ENCODE measurements around the gene HAUS7. TPM values are rescaled to one million over a fixed set of nuclear protein-coding genes. Genes with fewer than 3 reads are reported as not detected.

Gene HAUS7
- polyA plus RNA-seq, 1 donor (not counting 4 experiments of a cell fraction or from before 2014, with no cell fraction given) = 13.8 TPM

- Histone ChIP-seq H3K27me3 (ENCODE audit: control insufficient read depth, extremely low read depth, insufficient read depth, low read length) (no peaks in the 10 kb centered on the region), H3K9me1 (ENCODE audit: control insufficient read depth, extremely low read depth, insufficient read depth, low read length) (no peaks in the 10 kb centered on the region), H3K79me2 (ENCODE audit: control insufficient read depth, insufficient read depth, low read length) (no peaks in the 10 kb centered on the region), H3K9me3 (ENCODE audit: control insufficient read depth, low read depth, low read length) (peaks cover 2% of the 10 kb centered on the region), H4K20me1 (ENCODE audit: control insufficient read depth, extremely low read depth, insufficient read depth, low read length) (no peaks in the 10 kb centered on the region), H3K36me3 (ENCODE audit: control insufficient read depth in 2 of 2, extremely low read depth in 1 of 2, insufficient read depth in 2 of 2, low read length in 2 of 2) (no peaks in the 10 kb centered on the region), H3K9ac (ENCODE audit: control insufficient read depth, extremely low read depth, insufficient read depth, low read length) (no peak overlapping the region), H3K4me2 (ENCODE audit: control insufficient read depth, extremely low read depth, insufficient read depth, low read depth, low read length) (no peak overlapping the region), H3K27ac (ENCODE audit: control insufficient read depth, insufficient read depth, low read length) (no peak overlapping the region), H3K4me3 (ENCODE audit: control insufficient read depth in 2 of 3, extremely low read depth in 1 of 3, insufficient read depth in 2 of 3, low read depth in 1 of 3, low read length in 3 of 3) (no peak overlapping the region), H3K4me1 (ENCODE audit: control insufficient read depth, extremely low read depth, insufficient read depth, low read length) (peaks cover 5% of the 10 kb centered on the region), H2AFZ (ENCODE audit: control insufficient read depth, low read length) (no peak overlapping the region)
- no peak for FAIRE-seq
- no peak for DNase-seq (ENCODE audit: low read depth, low spot score)
- TF ChIP-seq CTCF (optimal IDR thresholded peaks at IDR 0.05 in 1 of 3, IDR thresholded peaks at IDR 0.05 in 1 of 3, conservative IDR thresholded peaks at IDR 0.05 in 1 of 3; ENCODE audit: extremely low read depth in 1 of 3, insufficient read depth in 2 of 3, low read length in 3 of 3) (no peak), EZH2 (IDR thresholded peaks at IDR 0.05; ENCODE audit: low read length) (no peak)
- dilution Hi-C loops (cut with MboI; ENCODE audit: extremely low pct_ligation_motif_present, low sequenced_read_pairs) = no loop called here
These were observed 55.4 kb downstream of the HAUS7 start for GRCh38 chrX:153414856-153415510.

DNA sequence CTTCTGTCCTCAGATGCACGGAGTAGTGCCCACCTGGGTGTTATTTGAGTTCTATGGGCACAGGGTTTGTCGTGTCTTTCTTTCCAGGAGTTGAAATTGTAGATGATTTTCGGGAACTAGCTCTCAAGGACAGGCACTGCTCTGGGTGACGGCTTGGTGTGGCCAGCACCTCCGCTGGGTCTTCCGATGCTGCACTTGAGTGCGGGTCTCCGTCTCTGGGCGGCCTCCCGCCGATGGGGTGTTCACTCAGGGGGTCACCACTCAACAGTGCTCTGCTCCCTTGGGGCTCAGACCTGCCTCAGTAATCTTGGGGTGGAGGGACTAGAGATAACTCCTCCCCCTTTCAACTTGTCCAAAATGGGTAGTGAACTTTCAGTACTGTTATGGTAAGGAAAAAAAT is 56.6 kb downstream of the HAUS7 start:
- Histone ChIP-seq H4K20me1 (ENCODE audit: control insufficient read depth, extremely low read depth, insufficient read depth, low read length) (no peaks in the 10 kb centered on the region), H3K4me3 (ENCODE audit: control insufficient read depth in 2 of 3, extremely low read depth in 1 of 3, insufficient read depth in 2 of 3, low read depth in 1 of 3, low read length in 3 of 3) (no peak overlapping the region), H2AFZ (ENCODE audit: control insufficient read depth, low read length) (no peak overlapping the region), H3K27me3 (ENCODE audit: control insufficient read depth, extremely low read depth, insufficient read depth, low read length) (no peaks in the 10 kb centered on the region), H3K79me2 (ENCODE audit: control insufficient read depth, insufficient read depth, low read length) (no peaks in the 10 kb centered on the region), H3K9me3 (ENCODE audit: control insufficient read depth, low read depth, low read length) (no peaks in the 10 kb centered on the region), H3K27ac (ENCODE audit: control insufficient read depth, insufficient read depth, low read length) (no peak overlapping the region), H3K36me3 (ENCODE audit: control insufficient read depth in 2 of 2, extremely low read depth in 1 of 2, insufficient read depth in 2 of 2, low read length in 2 of 2) (no peaks in the 10 kb centered on the region), H3K9ac (ENCODE audit: control insufficient read depth, extremely low read depth, insufficient read depth, low read length) (no peak overlapping the region), H3K4me1 (ENCODE audit: control insufficient read depth, extremely low read depth, insufficient read depth, low read length) (peaks cover 5% of the 10 kb centered on the region), H3K4me2 (ENCODE audit: control insufficient read depth, extremely low read depth, insufficient read depth, low read depth, low read length) (no peak overlapping the region), H3K9me1 (ENCODE audit: control insufficient read depth, extremely low read depth, insufficient read depth, low read length) (no peaks in the 10 kb centered on the region)
- dilution Hi-C loops (cut with MboI; ENCODE audit: extremely low pct_ligation_motif_present, low sequenced_read_pairs) = no loop called here
- FAIRE-seq (no peak), DNase-seq (ENCODE audit: low read depth, low spot score) (no peak)
- TF ChIP-seq CTCF (optimal IDR thresholded peaks at IDR 0.05 in 1 of 3, IDR thresholded peaks at IDR 0.05 in 1 of 3, conservative IDR thresholded peaks at IDR 0.05 in 1 of 3; ENCODE audit: extremely low read depth in 1 of 3, insufficient read depth in 2 of 3, low read length in 3 of 3) (no peak), EZH2 (IDR thresholded peaks at IDR 0.05; ENCODE audit: low read length) (no peak)

All from keratinocyte (primary cell).